Right lobe of liver (tissue), 4 donors: ENCODE data around the gene PRIM2.
"Not testable (repeated sequence)": the region's sequence is repeated elsewhere in the genome, so short reads cannot be mapped to it uniquely, and the experiment has no call there.

Experiments
- CTCF ChIP-seq, 4 donors: fragments of 200-600 bp in 3 of 4; fragments of 450-650 bp in 1 of 4; IDR thresholded peaks; one replicate each; pipeline versions ENCODE4 v1.5.1 to v1.8.0; 2016 to 2022; ENCODE audit warnings: antibody characterized with exemption in 4 of 4, mild to moderate bottlenecking in 2 of 4
- POLR2A ChIP-seq: fragments of 450-650 bp; IDR thresholded peaks from one replicate; pipeline ENCODE4 v1.6.1; 2017; ENCODE audit warnings: antibody characterized with exemption, mild to moderate bottlenecking
- donor health status: DM: no; HTN: no; CAD: no.
- donor health status: DM: no; HTN: no; CAD: no.
- donor health status: DM: no; HTN: yes; CAD: no.

- TF ChIP-seq CTCF (IDR thresholded peaks at IDR 0.05); POLR2A: not testable (repeated sequence)
These were observed 379.0 kb downstream of the PRIM2 start for GRCh38 chr6:57696382-57696781.
